ENCODE data around the gene HASPIN.
A peak's percentile ranks its signal among the peaks of the same experiment; 100 is the strongest.

Gene HASPIN

DNA sequence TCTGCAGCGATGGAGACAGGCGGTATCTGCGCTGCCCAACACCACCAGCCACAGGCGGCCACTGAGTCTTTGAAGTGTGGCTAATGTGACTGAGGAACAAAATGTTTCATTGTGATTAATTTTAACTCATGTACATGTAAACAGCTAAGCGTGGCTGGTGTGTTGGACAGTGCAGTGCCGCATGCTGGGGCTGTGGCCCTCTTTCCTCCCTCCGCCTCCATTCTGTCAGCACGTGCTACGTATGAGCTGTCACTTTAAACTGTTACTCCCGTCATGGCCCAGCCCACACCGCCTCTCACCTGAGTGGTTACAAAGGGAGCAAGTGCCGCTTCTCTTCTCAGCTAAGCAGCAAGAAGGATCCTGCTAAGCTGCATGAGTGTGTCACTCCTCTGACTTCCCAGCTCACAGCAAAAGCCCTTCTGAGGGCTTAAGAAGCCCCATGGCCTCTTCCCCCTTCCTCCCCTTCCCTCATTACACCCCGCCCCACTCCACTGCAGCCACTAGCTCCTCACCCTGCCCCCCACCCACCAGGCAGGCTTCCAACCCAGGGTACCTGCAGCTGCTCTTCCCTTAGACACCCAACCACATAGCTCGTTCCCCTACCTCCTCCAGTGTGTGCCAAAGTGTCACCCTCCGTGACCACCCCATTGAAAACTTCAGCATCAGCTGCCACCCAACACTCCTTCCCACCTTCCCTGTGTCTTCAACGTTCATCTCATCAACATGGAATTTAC lies 15.0 kb downstream of the HASPIN start:
- no peak for DNase-seq (ENCODE audit: low spot score)

DNA sequence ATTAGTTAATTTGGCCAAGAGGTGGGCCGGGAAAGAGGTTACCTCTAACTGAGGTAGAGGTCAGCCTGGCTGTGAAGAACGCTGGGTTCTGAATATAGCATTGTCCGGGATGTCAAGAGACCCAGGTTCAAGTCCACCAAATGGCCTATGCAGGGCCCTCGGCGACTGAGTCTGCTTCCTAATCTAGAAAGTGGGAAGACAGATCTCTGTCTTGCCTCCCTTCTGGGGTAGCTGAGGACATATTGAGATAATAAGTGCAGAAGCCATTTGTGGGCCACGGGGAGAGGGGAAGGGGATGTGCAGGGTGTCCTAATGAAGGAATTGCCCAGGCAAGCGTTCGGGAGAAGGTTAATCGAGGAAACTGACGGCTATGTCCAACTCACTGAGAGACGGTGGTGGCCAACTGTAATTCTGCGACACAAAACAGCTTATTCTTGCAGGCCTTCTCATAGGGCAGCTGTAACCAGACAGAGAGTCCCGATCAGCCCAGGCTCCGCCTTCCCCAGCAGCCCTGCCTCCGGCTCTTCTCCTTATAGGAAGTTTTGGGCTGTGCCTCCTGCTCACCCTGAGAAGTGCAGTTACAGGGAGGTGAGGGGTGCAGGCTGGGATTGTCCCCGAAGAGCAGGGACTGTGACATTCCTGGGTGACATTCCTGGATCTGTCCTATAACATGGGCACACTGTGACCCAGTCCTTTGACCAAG lies 15.9 kb downstream of the HASPIN start:
- no peak for DNase-seq (ENCODE audit: low spot score)

DNA sequence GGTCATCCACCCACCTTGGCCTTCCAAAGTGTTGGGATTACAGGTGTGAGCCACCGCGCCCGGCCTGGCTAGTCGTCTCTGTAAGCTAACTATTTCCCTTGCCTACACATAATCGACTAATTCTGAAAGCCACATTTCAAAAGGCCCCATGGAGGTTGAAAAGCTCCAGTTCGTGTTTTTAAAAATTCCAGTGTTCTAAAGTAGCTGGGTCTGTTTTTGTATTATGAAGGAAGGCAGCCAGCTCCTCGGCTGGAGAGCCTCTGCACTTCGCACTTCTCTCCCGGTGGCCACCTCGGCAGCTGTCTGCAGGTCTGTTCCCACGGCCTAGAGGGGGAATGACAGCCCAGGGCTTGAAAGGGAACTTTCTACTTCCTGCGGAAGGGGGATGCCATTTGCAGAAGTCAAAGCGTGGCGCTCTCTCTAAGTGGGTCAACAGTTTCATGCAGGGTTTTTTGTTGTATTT lies 16.9 kb downstream of the HASPIN start:
- no peak for DNase-seq (ENCODE audit: low spot score)

DNA sequence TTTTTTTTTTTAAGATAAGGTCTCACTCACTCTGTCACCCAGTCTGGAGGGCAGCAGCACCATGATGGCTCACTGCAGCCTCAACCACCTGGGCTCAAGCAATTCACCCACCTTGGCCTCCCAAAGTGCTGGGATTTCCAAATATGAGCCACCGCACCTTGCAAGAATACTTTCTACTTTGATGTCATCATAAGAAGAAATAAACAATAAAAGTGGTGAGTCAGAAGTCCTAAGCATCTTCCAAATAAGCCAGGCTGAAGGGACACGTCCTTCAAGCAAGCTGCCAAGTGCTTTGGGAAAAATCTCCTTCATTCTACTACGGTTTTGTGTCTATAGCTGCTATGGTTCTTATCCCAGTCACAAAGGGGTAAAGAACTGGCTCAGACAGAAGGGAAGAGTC lies 20.3 kb downstream of the HASPIN start:
- peak; percentile 21 for DNase-seq (ENCODE audit: low spot score)

DNA sequence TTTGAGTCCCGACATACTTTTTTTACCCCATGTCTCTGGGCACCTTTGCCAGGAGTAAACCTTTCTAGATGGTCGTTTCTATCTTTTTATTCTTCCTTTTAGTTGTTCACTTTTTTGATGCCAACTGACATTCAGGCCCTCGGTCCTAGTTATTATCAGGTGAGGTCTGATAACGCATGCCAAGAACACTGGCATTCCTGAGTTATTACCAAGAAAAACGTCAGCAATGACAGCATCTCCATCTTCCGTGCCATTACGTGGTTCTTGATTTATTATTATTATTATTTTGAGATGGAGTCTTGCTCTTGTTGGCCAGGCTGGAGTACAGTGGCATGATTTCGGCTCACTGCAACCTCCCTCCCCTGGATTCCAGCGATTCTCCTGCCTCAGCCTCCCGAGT lies 21.4 kb downstream of the HASPIN start:
- DNase-seq (ENCODE audit: low spot score) = no peak

DNA sequence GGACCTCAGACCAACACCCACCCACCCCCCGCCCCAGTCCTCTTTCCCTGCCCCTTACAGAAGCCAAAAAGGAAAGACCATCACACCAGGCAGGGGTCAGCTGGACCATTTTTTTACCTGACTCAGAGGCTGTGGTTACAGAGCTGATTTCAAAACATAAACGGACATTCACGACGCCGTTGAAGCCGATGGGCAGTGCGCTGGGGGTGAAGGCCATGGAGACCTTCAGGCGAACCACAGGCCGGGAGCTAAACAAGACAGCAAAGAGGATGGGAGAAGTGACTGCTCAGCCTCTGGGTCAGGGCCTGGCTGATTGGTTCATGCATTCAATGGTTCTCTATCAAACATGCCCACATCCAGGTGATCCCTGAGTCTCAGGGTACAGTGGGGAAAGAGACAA lies 24.1 kb downstream of the HASPIN start:
- DNase-seq (ENCODE audit: low spot score) = no peak

GRCh38 chr17:3748576-3748975 lies 24.9 kb downstream of the HASPIN start:
- no peak for DNase-seq (ENCODE audit: low spot score)

DNA sequence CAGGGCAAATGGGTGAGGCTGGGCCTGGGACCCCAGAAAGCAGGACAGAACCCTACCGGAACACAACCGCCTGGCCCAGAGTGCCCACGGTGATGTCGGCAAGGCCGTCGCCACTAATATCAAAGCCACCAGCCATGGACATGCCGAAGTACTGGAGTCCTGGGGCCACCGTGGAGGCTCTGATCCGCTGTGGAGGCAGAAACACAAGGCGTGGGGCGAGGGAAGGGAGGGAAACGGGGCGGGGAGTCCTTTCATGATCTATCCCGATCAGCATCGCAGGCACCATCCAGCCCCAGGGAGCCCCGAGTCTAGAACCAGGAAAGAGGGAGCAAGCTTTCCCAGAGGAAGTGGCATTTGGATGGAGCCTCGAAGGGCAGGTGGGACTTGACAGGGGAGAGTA lies 26.6 kb downstream of the HASPIN start:
- DNase-seq (ENCODE audit: low spot score) = no peak

- DNase-seq (ENCODE audit: low spot score) = no peak
Measured at GRCh38 chr17:3750926-3751325, 27.2 kb downstream of the HASPIN start.

- no peak for DNase-seq (ENCODE audit: low spot score)
Measured at GRCh38 chr17:3751836-3752235, 28.1 kb downstream of the HASPIN start.

DNA sequence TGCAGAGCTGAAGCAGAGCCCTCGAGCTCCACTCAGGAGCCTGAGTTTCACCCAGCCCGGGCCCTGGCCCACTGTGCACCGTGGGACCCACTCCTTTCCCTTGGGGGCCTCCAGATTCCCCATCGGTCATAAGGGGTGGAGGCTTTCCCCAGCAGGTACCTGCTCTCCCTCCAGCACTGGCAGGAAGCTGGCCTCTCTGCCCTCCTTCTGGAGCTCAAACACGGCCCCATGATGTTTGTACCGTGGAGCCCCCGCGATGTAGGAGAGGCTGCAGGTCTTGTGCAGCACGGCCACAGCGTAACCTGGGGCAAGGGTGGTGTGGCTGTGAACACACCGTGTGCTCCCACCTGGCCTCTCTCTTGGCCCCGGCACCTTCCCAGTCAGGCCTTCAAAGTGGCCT lies 29.9 kb downstream of the HASPIN start:
- no peak for DNase-seq (ENCODE audit: low spot score)

DNA sequence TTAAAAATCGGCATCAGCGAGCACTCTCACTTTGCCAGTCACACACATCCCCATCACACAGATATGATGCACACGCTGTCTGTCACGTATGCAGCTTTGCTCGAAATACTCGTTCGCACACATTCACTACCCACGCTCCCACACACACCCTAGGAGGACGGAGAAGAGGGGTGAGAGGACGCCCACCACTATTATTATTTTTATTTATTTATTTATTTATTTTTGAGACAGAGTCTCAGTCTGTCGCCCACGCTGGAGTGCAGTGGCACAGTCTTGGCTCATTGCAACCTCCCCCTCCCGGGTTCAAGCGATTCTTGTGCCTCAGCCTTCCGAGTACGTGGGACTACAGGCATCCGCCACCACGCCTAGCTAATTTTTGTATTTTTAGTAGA lies 30.4 kb downstream of the HASPIN start:
- no peak for DNase-seq (ENCODE audit: low spot score)

DNA sequence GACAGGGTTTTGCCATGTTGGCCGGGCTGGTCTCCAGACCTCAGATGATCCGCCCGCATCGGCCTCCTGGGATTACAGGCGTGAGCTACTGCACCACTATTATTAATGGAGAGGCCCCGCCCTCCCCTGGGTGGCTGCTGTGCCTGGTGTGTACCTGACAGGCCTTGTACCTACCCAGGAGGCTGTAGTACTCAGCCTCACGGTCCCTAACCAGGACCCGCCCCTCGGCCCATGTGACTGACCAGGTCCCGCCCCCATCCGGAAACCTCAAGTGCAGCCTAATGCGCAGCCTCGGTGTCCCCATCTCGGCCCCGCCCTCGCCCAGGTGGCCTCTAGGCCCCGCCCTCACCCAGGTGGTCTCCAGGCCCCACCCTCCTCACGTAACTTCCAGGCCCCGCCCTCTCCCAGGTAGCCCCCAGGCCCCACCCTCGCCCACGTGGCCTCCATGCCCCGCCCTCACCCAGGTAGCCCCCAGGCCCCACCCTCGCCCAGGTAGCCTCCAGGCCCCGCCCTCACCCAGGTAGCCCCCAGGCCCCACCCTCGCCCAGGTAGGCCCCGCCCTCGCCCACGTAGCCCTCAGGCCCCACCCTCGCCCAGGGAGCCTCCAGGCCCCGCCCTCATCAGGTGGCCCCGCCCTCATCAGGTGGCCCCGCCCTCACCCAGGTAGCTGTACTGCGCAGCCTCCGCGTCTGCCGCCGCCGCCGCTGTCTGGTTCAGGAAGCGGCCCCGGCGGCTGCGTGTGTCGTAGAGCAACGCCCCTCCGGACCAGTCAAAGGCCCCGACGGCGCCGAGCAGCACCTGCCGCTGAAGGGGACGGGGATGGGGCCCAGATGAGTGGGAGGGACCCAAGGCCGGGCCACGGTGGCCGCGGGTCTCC lies 31.0 kb downstream of the HASPIN start:
- DNase-seq (ENCODE audit: low spot score) = peak; percentile 29

DNA sequence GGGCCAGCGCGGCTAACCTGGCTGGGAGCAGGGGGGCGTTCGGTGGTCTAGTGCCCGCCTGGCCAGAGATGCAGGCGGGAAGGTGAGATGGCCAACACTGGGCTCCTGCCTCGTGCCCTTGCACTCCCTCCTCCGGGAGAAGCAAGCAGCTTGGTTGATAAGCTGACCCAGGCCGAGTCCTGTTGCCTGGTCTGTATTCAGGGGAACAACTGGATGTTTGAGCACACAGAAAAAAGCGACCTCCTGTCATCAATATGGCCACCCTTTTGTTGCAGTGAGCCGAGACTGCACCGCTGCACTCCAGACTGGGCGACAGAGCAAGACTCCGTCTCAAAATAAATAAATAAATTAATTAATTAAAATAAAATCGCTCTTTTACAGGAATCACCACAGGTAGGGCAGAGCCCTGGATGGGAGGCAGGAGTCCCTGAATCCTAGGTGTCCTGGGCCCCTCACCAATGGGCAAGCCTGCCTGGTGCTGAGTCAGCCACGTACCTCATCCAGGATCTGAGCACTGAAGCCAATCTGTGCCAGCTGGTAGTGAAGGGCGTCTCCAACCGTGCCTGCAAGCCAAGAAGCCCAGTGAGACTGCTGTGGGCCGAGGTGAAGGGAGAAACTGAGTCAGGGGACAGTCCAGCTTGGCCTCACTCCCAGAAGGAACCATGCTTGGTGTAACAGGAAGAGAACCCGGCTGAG lies 31.8 kb downstream of the HASPIN start:
- DNase-seq (ENCODE audit: low spot score) = no peak

- no peak for DNase-seq (ENCODE audit: low spot score)
Measured at GRCh38 chr17:3759597-3760216, 36.0 kb downstream of the HASPIN start.

DNA sequence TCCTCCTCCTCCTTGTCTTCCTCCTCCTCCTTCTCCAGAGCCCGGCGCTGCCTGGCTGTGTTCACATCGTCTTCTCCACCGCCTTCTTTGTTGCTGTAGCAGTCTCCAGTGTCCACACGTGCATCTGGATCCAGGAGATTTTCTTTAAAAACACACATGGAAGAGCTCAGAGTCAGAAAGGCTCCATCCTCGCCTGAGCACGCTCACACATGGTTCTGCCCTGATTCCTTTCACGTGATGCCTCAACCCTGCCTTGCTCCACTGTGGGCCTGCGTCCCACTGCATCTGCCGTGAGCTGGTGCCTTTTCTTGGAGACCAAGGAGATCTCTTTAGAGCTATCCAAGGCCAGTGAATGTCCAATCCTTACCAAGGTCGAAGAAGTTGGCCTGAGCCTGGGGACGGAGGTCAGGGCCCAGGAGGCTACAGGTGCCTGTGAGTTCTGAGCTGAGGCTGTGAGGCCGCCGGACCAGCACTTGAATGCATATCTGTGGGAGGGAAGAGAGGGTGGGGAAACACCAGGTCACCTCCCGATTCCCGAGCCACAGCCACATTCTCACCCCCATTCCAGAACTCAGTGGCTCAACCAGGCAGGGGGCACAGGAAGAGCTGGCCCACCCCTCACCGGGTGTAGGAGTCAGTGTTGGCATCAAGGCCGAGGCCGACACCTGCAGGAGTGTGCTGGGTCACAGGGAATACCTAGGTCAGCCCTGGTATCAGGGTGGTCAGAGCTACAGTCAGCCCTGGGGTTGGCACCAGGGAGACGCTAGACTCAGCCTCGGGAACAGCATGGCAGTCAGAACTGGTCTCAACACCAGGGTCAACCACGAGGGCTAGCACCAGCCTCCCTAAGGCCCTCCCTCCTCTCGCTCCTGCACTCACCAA lies 37.6 kb downstream of the HASPIN start:
- peak; percentile 50 for DNase-seq (ENCODE audit: low spot score)

DNA sequence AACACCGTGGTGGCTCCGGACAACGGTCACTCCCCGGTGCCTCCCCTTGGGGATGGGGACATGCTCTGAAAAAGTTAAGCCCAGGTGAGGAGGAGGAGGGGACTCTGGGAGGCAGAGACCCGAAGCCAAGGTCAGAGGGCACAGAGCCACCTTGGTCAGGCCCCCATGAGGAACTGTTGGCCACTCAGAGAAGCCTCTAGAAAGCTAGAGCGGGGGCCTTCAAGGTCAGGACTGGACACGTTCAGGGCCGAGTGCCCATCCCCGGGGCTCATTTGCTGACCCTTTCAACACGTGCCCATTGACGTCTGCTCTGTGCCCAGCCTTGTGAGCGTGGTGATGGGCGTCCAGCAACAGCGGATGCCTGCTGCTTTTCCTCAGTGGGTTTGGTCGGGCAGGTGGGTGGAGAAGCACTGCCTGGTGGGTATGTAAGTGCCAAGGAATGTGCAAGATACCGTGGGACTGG lies 38.2 kb downstream of the HASPIN start:
- no peak for DNase-seq (ENCODE audit: low spot score)

DNA sequence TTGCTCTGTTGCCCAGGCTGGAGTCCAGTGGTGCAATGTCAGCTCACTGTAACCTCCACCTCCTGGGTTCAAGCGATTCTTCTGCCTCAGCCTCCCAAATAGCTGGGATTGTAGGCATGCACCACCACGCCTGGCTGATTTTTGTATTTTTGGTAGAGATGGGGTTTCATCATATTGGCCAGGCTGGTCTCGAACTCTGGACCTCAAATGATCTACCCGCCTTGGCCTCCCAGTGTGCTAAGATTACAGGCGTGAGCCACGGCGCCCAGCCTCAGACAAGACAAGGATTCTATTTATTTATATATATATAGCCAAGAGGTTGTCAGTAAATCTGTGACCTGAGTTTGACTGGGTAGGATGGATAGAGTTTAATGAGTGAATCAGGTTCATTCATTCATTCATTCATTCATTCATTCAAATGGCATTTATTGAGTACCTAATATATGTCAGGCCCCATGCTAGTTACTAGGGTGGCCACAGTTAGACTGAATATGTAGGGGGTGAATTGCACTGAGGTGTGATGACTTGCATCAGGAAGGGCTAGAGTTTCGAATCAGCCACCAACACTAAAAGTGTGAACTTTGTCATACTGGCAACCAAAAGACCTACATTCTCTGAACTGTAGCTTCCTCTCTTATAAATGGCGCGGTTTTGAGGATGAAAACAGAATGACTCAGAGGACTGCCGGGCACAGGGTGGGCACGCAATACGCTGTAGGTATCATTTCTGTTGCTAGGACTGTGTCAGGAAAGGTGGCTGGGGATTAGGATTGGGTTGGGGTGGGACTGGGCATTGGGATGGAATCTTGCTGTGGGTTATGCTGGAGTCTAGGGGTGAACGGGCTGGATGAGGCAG lies 39.4 kb downstream of the HASPIN start:
- no peak for DNase-seq (ENCODE audit: low spot score)

GRCh38 chr17:3763777-3764170 lies 40.1 kb downstream of the HASPIN start:
- no peak for DNase-seq (ENCODE audit: low spot score)

DNA sequence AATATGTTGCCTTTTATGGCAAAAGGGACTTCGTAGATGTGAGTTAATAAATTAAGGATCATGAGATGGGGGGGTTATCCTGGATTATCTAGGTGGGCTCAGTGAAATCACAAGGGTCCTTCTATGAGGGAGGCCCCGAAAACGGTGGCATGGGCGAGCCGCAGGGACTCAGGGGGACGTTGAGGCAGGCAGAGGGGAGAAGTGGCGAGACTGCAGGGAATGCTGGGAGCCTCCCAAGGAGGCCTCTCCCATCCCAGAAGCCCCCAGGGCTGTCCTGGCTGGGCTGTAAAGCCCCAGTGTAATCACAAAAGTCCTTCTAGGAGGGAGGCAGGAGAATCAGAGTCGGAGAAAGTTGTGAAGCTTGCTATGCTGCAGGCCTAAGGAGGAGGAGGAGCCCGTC lies 42.3 kb downstream of the HASPIN start:
- no peak for DNase-seq (ENCODE audit: low spot score)

Data from AG20443 (cell line).